ENCODE results near the gene PEX11G.

Gene PEX11G

GRCh38 chr19:7488736-7489353 is at the start of gene PEX11G:
Gene PEX11G, minus strand, starts transcription at chr19:7489035. Its CDS starts 25 bp downstream, at chr19:7489010.
- no peak for DNase-seq (ENCODE audit: low spot score)

DNA sequence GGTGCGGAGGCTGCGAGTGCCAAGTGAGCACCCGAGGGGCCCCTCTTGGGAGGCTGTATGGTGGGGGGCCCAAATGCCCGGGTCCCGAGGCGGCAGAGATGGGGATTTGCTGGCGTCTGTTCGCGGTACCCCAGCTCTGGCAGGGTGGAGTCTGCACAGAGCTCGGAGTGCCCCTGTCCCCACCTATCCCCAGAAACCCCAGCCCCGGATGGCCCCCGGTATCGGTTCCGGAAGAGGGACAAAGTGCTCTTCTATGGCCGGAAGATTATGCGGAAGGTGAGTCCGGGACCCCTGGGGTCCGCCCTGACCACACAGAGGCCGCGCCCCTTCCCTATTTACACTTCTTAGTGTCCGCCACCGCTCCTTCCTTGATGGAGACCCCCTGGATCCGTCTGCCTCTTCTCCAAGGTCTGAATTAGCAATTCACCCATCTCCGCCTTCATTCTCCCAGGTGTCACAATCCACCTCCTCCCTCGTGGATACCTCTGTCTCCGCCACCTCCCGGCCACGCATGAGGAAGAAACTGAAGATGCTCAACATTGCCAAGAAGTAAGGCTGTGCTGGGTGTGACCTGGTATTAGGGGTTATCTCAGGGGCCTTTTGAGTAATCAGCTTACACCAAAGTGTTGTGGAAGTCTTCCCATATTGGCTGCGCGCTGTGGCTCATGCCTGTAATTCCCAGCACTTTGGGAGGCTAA is 47.3 kb upstream of the PEX11G start:
- DNase-seq (ENCODE audit: low spot score): no peak

GRCh38 chr19:7535047-7535997 is 46.5 kb upstream of the PEX11G start, which contains the start of gene PNPLA6:
Gene PNPLA6, plus strand, starts transcription at chr19:7535717. Its CDS starts 72 bp downstream, at chr19:7535789.
- DNase-seq (ENCODE audit: low spot score): peak; percentile 91

- peak; percentile 53 for DNase-seq (ENCODE audit: low spot score)
These were observed 45.8 kb upstream of the PEX11G start for GRCh38 chr19:7534531-7535046.

DNA sequence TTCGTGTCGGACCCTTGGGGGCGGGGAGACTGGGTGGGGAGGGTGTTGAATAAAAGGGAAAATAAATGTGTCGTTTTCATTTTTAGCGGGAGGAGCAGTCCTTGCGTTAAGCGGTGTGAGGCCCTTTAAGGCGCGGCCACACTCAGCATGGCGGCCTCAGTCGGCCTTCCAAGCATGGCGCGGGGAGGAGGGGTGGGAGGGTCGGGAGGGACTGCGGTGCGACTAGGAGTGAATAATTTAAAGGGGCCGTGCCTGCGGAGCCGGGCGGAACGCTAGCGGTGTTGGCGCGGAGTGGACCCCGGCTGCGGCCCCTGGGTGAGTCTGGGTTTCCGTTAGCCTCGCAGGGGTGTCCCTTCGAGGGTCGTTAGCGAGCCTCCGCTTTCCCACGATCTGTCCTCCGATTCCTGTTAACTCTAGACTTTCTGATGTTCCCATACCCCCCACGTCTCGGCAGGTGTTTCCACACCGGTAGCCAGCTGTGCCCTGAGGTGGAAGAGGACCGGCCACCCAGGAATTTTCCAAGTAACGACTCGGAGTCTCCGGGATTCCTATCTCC is 45.2 kb upstream of the PEX11G start:
- DNase-seq (ENCODE audit: low spot score): peak; percentile 73

DNA sequence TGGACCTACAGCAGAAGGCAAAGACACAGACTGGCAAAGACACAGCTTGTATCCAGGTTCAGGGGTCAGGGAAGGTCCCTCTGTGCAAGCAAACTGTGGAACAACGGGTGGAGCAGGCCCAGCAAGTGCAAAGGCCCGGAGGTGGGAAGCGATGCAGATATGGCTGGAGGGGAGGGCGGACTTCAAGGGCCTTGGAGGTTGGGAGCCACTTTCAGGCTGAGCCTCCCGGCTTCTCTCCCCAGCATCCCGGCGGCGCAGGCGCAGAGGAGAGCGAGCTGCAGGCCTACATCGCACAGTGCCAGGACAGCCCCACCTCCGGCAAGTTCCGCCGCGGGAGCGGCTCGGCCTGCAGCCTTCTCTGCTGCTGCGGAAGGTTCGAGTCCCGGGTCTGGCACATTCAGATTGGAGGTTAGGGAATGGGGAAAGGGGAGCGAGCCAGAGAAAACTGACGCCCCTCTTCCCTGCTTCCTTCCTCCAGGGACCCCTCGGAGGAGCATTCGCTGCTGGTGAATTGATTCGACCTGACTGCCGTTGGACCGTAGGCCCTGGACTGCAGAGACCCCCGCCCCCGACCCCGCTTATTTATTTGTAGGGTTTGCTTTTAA is 44.5 kb upstream of the PEX11G start:
- no peak for DNase-seq (ENCODE audit: low spot score)

- DNase-seq (ENCODE audit: low spot score): no peak
These were observed 41.0 kb upstream of the PEX11G start for GRCh38 chr19:7529610-7530490.

- DNase-seq (ENCODE audit: low spot score): no peak
These were observed 40.4 kb upstream of the PEX11G start for GRCh38 chr19:7529246-7529600.

GRCh38 chr19:7528522-7529245 is 39.8 kb upstream of the PEX11G start:
- no peak for DNase-seq (ENCODE audit: low spot score)

DNA sequence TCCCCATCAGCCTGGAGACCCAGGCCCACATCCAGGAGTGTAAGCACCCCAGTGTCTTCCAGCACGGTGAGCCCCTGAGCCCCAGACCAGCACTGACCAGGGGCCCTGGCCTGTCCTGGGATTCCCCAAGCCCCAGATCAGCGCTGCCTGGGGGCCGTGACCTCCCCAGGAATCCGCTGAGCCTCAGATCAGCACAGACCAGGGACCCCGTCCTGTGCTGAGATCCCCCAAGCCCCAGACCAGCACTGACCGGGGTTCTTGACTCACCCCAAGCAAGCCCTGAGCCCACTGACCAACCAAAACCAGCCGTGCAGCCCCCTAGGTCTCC is 39.3 kb upstream of the PEX11G start:
- no peak for DNase-seq (ENCODE audit: low spot score)

GRCh38 chr19:7527516-7528191 is 38.8 kb upstream of the PEX11G start:
- no peak for DNase-seq (ENCODE audit: low spot score)

DNA sequence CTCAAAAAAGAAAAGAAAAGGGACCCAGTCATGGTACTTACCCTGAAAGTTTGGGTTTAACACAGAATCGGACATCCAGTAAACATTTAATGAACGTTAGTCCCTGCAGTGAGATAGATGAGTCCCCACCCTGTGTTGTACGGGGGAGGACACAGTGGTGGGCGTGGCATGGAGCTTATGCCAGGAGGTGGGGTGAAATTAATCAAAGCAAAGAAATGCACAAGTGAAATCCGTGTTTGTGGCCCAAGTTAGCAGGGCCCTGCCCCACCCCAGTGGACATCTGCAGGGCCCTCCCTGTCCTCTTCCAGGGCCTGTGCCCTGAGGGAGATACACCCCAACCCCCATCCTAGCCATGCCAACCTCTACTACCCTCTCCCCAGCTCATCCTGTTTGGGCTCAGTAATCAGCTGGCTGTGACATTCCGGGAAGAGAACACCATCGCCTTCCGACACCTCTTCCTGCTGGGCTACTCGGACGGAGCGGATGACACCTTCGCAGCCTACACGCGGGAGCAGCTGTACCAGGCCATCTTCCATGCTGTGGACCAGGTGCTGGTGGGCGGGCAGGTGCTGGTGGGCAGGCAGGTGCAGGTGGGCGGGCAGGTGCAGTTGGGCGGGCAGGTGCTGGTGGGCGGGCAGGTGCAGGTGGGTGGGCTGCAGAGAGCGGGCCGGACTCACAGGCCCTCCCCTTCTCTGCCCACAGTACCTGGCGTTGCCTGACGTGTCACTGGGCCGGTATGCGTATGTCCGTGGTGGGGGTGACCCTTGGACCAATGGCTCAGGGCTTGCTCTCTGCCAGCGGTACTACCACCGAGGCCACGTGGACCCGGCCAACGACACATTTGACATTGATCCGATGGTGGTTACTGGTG is 37.5 kb upstream of the PEX11G start:
- no peak for DNase-seq (ENCODE audit: low spot score)

DNA sequence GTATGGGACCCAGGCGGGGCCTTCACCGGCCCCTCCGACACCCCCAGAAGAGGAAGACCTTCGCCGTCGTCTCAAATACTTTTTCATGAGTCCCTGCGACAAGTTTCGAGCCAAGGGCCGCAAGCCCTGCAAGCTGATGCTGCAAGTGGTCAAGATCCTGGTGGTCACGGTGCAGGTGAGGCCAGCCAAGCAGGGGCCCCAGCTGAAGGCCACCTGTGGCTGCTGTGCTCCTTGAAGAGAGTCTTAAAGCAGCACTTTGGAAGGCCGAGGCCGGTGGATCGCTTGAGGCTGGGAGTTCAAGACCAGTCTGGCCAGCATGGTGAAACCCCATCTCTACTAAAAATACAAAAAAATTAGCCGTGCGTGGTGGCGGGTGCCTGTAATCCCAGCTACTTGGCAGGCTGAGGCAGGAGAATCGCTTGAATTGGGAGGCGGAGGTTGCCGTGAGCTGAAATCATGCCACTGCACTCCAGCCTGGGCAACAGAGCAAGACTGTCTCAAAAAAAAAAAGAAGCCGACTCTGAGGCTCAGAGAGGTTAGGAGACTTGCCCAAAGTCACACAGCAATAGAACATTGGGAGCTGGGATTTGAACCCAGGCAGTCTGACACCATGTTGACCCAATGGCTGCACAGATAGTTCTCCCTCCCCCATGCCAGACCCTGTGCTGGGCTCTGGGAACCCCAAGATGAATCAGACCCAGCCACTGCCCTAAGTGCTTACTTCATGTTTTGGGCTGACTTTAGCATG is 36.3 kb upstream of the PEX11G start:
- no peak for DNase-seq (ENCODE audit: low spot score)

- DNase-seq (ENCODE audit: low spot score): no peak
These were observed 35.7 kb upstream of the PEX11G start for GRCh38 chr19:7524523-7524922.

GRCh38 chr19:7522923-7523667 is 34.3 kb upstream of the PEX11G start:
- DNase-seq (ENCODE audit: low spot score): no peak

DNA sequence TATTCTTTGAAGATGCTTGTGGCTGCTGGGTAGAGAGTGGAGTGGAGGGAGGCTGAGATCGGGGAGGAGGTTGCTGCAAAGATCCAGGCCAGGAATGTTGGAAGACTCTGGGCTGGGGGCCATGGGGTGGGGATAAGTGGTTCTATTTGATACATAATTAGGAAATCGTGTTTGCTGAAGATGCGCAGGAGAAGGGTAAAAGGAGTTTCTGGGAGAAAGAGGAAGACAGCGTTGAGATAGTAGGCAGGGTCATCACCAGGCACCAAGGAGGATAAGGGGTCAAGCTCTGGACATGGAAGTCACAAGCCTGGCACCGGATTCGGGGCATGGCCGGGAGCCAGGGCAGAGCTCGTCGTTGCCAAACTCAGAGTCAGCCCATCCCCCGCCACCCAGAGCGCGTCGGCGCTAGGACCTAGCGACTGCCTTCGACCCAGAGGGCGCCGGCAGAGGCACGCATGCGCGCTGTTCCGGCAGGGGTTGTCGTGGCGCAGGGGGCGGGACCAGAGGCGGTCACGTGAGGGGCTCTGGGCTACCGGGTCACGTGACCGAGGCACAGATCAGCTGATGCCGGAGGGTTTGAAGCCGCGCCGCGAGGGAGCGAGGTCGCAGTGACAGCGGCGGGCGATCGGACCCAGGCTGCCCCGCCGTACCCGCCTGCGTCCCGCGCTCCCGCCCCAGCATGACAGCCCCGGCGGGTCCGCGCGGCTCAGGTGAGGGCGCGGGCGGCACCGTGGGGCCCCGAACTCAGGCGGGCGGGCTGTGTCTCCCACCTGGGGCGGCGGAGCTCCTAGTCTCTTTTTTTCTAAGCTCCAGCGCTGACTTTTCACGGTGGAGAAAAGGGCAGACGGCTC is 33.5 kb upstream of the PEX11G start, which contains the start of gene MCOLN1:
Gene MCOLN1, plus strand, starts transcription at position 553 of the 851 bp plus-strand sequence. Its CDS starts 127 bp downstream, at position 680.
- DNase-seq (ENCODE audit: low spot score): peak; percentile 98
